Activated B cell treated with CpG ODN at 0.5 μM for 24 hours (primary cell): Measurements from ENCODE around the gene TBATA. TPM values are rescaled to one million over a fixed set of nuclear protein-coding genes. Genes with fewer than 3 reads are reported as not detected.

Experiments
- ATAC-seq: fragments of 200-7000 bp; cut with Tn5 transposase; one replicate; pipeline ENCODE4 v1.10.0; 2021; ENCODE audit warnings: low read depth, mild to moderate bottlenecking, moderate library complexity
- CTCF ChIA-PET: fragments of 350-600 bp; sonication (Branson Sonifier 250); formaldehyde crosslinking; loops from one replicate; lab custom pipeline; 2021; ENCODE audit warnings: antibody characterized with exemption; lab: Charles Lee
- POLR2A ChIA-PET: fragments of 350-600 bp; sonication (Branson Sonifier 250); formaldehyde crosslinking; loops from one replicate; lab custom pipeline; 2021; ENCODE audit warnings: antibody characterized with exemption; lab: Charles Lee
- DNase-seq: peaks from one replicate; pipeline ENCODE4 v3.0.0; 2022
- H3K27ac Mint-ChIP-seq: one replicate; pipeline ENCODE4 v1.8.0; 2020; ENCODE audit warnings: mixed read lengths
- H3K27me3 Mint-ChIP-seq: one replicate; pipeline ENCODE4 v1.8.0; 2021; ENCODE audit warnings: mixed read lengths
- H3K36me3 Mint-ChIP-seq: one replicate; pipeline ENCODE4 v1.8.0; 2021; ENCODE audit warnings: low read depth, mixed read lengths
- H3K4me1 Mint-ChIP-seq: one replicate; pipeline ENCODE4 v1.8.0; 2021; ENCODE audit warnings: mixed read lengths
- H3K4me3 Mint-ChIP-seq: one replicate; pipeline ENCODE4 v1.8.0; 2020; ENCODE audit warnings: mild to moderate bottlenecking, mixed read lengths
- H3K9me3 Mint-ChIP-seq: one replicate; pipeline ENCODE4 v1.8.0; 2020; ENCODE audit warnings: mixed read lengths
- CTCF ChIP-seq: fragments of 200-600 bp; IDR thresholded peaks from one replicate; pipeline ENCODE4 v1.8.0; 2022; ENCODE audit warnings: antibody characterized with exemption, mild to moderate bottlenecking
- intact Hi-C: fragments of 100-400 bp; cut with micrococcal nuclease; formaldehyde crosslinking; loops from one replicate; pipeline ENCODE4 v1.15.1; 2024
- total RNA-seq: library from RNA; stranded (reverse); gene quantifications from 2 replicates; pipeline ENCODE4 v1.2.3, GENCODE V29; 2022

TBATA gene
- total RNA-seq, 1 donor from 2014 or later = not detected

GRCh38 chr10:70814126-70814525 is 28.9 kb upstream of the TBATA start:
- H3K9me3 Mint-ChIP-seq = no peaks in the 10 kb centered on the region
- H3K36me3 Mint-ChIP-seq = peaks cover 17% of the 10 kb centered on the region
- H3K4me3 Mint-ChIP-seq = no peak overlapping the region
- ChIA-PET POLR2A (interaction anchor here (0.6 kb wide), 1 partner anchor 295 kb away, joined by 3 read pairs; no protein-coding TSS in a partner anchor), CTCF (no interaction called here)
- peaks cover 26% of the 10 kb centered on the region for H3K4me1 Mint-ChIP-seq
- ATAC-seq (no peak), DNase-seq (no peak)
- intact Hi-C loops = loop anchor here (2.0 kb wide), 2 partner anchors 75 to 581 kb away; partner anchors contain the start of genes PCBD1 and PPA1
- TF ChIP-seq CTCF = no peak
- no peak overlapping the region for H3K27ac Mint-ChIP-seq
- peaks cover 2% of the 10 kb centered on the region for H3K27me3 Mint-ChIP-seq

- ATAC-seq (no peak), DNase-seq (no peak)
- Mint-ChIP-seq H3K4me1 (peaks cover 23% of the 10 kb centered on the region), H3K27me3 (peaks cover 2% of the 10 kb centered on the region), H3K9me3 (no peaks in the 10 kb centered on the region), H3K27ac (no peak overlapping the region), H3K4me3 (no peak overlapping the region), H3K36me3 (peaks cover 6% of the 10 kb centered on the region)
- intact Hi-C loops = no loop called here
- no peak for TF ChIP-seq CTCF
- ChIA-PET POLR2A (no interaction called here), CTCF (no interaction called here)
These were observed 27.6 kb upstream of the TBATA start for GRCh38 chr10:70812814-70813213.

DNA sequence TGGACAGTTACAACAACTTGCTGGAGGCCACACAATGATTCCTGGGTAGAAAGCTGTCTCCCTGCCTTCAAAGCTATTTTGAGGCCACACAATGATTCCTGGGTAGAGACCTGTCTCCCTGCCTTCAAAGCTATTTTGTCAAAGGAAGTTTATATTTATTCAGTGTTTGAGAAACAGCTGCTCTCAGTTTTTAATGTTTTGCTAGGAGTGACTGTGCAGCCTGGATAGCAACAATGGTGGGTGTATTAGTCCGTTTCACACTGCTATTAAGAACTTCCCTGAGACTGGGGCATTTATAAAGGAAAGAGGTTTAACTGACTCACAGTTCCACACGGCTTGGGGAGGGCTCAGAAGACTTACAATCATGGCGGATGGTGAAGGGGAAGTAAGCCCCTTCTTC is 26.7 kb upstream of the TBATA start:
- POLR2A ChIA-PET = no interaction called here
- CTCF ChIA-PET = no interaction called here
- peaks cover 8% of the 10 kb centered on the region for H3K27me3 Mint-ChIP-seq
- no peak for TF ChIP-seq CTCF
- ATAC-seq (no peak), DNase-seq (no peak)
- H3K4me3 Mint-ChIP-seq = no peak overlapping the region
- H3K36me3 Mint-ChIP-seq = peaks cover 2% of the 10 kb centered on the region
- H3K9me3 Mint-ChIP-seq = no peaks in the 10 kb centered on the region
- no peak overlapping the region for H3K27ac Mint-ChIP-seq
- H3K4me1 Mint-ChIP-seq = peaks cover 15% of the 10 kb centered on the region
- intact Hi-C loops = no loop called here

DNA sequence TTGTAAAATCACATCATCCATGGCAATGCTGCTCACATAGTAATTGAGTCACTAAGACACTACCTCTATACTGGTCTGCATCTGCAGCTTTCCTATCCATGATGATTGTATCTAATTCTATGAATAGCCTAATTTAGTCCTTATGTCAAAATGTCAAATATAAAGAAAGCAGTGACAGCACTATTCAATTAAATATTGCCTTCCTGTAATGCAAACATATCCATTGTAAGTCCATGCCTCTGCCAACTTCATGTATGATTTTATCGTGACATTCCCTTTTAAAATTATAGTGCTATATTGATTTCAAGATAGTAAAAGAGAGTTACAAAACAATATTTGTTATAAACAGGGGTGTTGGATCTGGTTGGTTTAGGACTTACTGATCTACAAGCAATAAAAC is 25.8 kb upstream of the TBATA start:
- ChIA-PET POLR2A (no interaction called here), CTCF (no interaction called here)
- peaks cover 9% of the 10 kb centered on the region for H3K4me1 Mint-ChIP-seq
- no peaks in the 10 kb centered on the region for H3K36me3 Mint-ChIP-seq
- TF ChIP-seq CTCF = no peak
- intact Hi-C loops = no loop called here
- H3K27ac Mint-ChIP-seq = no peak overlapping the region
- H3K4me3 Mint-ChIP-seq = no peak overlapping the region
- H3K27me3 Mint-ChIP-seq = peaks cover 10% of the 10 kb centered on the region
- no peak for ATAC-seq
- H3K9me3 Mint-ChIP-seq = no peaks in the 10 kb centered on the region
- no peak for DNase-seq

DNA sequence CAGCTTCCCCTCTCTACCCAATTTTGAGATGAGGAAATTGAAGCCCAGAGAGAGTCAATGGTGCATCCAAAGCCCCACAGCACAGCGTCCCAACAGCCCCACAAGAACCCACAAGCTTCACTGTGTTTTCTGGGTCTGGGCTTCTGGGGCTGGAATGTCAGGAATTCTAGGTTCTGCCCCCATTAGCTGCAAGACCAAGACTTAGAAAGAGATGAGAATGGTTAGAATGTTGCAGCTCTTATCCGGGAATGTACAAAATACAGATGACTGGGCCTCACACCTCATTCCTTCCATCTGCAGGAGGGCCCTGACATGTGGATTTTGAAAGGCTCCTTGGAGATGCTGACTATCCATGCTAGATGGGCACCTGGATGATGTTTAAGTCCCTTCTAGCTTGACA is 24.5 kb upstream of the TBATA start:
- no peak for ATAC-seq
- no peak for DNase-seq
- Mint-ChIP-seq H3K36me3 (no peaks in the 10 kb centered on the region), H3K9me3 (no peaks in the 10 kb centered on the region), H3K27me3 (peaks cover 17% of the 10 kb centered on the region), H3K4me1 (peaks cover 3% of the 10 kb centered on the region), H3K4me3 (no peak overlapping the region), H3K27ac (no peak overlapping the region)
- TF ChIP-seq CTCF = no peak
- intact Hi-C loops = no loop called here
- ChIA-PET POLR2A (no interaction called here), CTCF (no interaction called here)
